Tibial artery (tissue), 4 donors: ENCODE results near the gene TM9SF1.
A peak's percentile ranks its signal among the peaks of the same experiment; 100 is the strongest.

Source experiments
- DNase-seq, 2 donors: peaks; one replicate each; pipeline ENCODE4 v3.0.0-alpha.2; 2019
- H3K27ac ChIP-seq, 2 donors: fragments of 200-600 bp; sonication (generic) in 1 of 2; 1 replicate in 1 of 2; 2 replicates in 1 of 2; pipeline ENCODE4 v1.5.1; 2018 to 2019; ENCODE audit warnings: mild to moderate bottlenecking in 1 of 2
- H3K27me3 ChIP-seq, 2 donors: fragments of 200-600 bp; sonication (generic) in 1 of 2; one replicate each; pipeline versions ENCODE4 v1.5.1 to v1.6.0; 2016 to 2019
- H3K36me3 ChIP-seq, 3 donors: fragments of 200-600 bp; sonication (generic) in 2 of 3; one replicate each; pipeline ENCODE4 v1.5.1; 2016 to 2019; ENCODE audit warnings: mild to moderate bottlenecking in 2 of 3
- H3K4me1 ChIP-seq, 4 donors: fragments of 200-600 bp; sonication (generic) in 2 of 4; 1 replicate in 3 of 4; 2 replicates in 1 of 4; pipeline ENCODE4 v1.5.1; 2016 to 2019
- H3K4me3 ChIP-seq, 2 donors: fragments of 200-600 bp; sonication (generic) in 1 of 2; 1 replicate in 1 of 2; 2 replicates in 1 of 2; pipeline ENCODE4 v1.5.1; 2018 to 2019; ENCODE audit warnings: mild to moderate bottlenecking in 2 of 2
- H3K9me3 ChIP-seq, 3 donors: fragments of 200-600 bp; sonication (generic) in 1 of 3; one replicate each; pipeline ENCODE4 v1.5.1; 2016 to 2019
- intact Hi-C: fragments of 100-400 bp; cut with DNase I; formaldehyde crosslinking; loops from one replicate; pipeline ENCODE4 v1.15.0; 2023; ENCODE audit warnings: low total_unique reads
- TF ChIP-seq, protein P1 (sequence below), 2 experiments: fragments of 200-600 bp in 1 of 2; fragments of 450-650 bp in 1 of 2; IDR thresholded peaks; one replicate each; pipeline ENCODE4 v1.5.1; 2017 to 2019; ENCODE audit warnings: antibody characterized with exemption in 2 of 2, mild to moderate bottlenecking in 1 of 2, moderate library complexity in 1 of 2

TM9SF1 gene

DNA sequence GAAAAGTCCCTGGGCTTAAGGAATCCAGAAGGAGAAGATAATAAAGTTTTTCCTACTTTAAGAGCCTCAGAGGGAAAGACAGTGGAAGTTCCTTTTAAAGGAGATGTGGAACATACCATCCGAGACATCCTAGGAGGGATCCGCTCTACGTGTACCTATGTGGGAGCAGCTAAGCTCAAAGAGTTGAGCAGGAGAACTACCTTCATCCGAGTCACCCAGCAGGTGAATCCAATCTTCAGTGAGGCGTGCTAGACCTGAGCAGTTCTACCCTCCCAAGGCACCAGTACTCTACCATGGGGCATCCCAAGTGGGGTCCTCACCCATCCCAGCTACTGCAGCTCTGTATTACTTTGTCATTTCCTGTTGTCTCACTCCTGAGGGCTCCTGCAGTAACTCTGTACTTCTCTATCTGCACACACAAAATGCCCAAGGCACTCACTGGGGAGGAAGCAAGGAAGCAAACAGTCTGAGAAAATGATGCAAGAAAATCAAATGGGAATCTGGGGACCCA, 43.3 kb upstream of the TM9SF1 start:
- H3K4me3 ChIP-seq: no peak overlapping the region
- H3K27ac ChIP-seq: no peak overlapping the region
- peak in 1 of 2 donors; percentile 19 for DNase-seq
- H3K4me1 ChIP-seq: peaks cover 0 to 59% (median 41%) of the 10 kb centered on the region in 4 donors
- H3K27me3 ChIP-seq: no peaks in the 10 kb centered on the region
- peaks cover 45 to 61% (median 57%) of the 10 kb centered on the region in 3 donors for H3K36me3 ChIP-seq
- intact Hi-C loops: no loop called here
- TF ChIP-seq, protein P1, sequence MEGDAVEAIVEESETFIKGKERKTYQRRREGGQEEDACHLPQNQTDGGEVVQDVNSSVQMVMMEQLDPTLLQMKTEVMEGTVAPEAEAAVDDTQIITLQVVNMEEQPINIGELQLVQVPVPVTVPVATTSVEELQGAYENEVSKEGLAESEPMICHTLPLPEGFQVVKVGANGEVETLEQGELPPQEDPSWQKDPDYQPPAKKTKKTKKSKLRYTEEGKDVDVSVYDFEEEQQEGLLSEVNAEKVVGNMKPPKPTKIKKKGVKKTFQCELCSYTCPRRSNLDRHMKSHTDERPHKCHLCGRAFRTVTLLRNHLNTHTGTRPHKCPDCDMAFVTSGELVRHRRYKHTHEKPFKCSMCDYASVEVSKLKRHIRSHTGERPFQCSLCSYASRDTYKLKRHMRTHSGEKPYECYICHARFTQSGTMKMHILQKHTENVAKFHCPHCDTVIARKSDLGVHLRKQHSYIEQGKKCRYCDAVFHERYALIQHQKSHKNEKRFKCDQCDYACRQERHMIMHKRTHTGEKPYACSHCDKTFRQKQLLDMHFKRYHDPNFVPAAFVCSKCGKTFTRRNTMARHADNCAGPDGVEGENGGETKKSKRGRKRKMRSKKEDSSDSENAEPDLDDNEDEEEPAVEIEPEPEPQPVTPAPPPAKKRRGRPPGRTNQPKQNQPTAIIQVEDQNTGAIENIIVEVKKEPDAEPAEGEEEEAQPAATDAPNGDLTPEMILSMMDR (IDR thresholded peaks at IDR 0.05): no peak
- H3K9me3 ChIP-seq: no peaks in the 10 kb centered on the region

DNA sequence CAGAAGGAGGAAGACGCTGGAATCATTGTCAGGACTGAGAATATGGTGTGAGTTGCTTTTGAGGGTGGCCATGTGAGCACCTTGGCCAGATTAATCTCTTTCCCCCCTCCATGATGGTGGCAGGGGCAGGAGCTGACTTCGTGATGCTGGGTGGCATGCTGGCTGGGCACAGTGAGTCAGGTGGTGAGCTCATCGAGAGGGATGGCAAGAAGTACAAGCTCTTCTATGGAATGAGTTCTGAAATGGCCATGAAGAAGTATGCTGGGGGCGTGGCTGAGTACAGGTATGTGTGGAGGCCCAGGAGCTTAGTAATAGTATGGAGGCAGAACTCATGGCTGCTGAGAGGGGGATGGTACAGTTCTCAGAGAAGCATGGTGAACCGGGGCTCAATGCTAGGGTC, 42.9 kb upstream of the TM9SF1 start:
- intact Hi-C loops: no loop called here
- no peak overlapping the region for H3K4me3 ChIP-seq
- TF ChIP-seq, protein P1 (IDR thresholded peaks at IDR 0.05): no peak
- H3K4me1 ChIP-seq: peaks cover 0 to 59% (median 42%) of the 10 kb centered on the region in 4 donors
- DNase-seq: peak in 1 of 2 donors; percentile 35
- H3K27me3 ChIP-seq: no peaks in the 10 kb centered on the region
- no peaks in the 10 kb centered on the region for H3K9me3 ChIP-seq
- no peak overlapping the region for H3K27ac ChIP-seq
- H3K36me3 ChIP-seq: peaks cover 45 to 61% (median 57%) of the 10 kb centered on the region in 3 donors

DNA sequence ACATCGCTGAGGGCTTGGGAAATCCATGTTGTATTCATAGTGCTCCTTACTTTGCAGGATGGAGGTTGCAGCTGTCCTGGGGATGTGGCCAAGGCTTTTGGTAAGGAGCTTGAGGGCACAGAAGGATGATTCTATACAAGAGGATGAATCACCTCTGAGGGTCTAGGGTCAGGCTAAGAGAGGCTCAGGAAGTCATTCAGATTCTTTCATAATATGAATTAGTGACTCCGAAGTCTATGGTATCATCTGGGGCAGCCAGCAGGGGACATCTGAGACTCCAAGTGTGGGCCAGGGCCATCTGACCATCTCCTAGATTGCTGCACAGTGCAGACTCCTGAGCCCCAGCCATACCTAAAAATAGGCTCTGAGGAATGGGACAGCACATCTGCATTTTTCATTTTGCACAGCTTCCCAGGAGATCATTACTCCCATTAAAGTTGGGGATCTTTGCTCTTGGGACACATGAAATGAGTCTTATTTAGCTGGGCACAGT, 42.3 kb upstream of the TM9SF1 start:
- H3K4me3 ChIP-seq: no peak overlapping the region
- H3K36me3 ChIP-seq: peaks cover 45 to 61% (median 57%) of the 10 kb centered on the region in 3 donors
- intact Hi-C loops: no loop called here
- no peaks in the 10 kb centered on the region for H3K9me3 ChIP-seq
- TF ChIP-seq, protein P1 (IDR thresholded peaks at IDR 0.05): no peak
- H3K4me1 ChIP-seq: peaks cover 0 to 59% (median 41%) of the 10 kb centered on the region in 4 donors
- no peak overlapping the region for H3K27ac ChIP-seq
- peak in 1 of 2 donors; percentile 20 for DNase-seq
- no peaks in the 10 kb centered on the region for H3K27me3 ChIP-seq

DNA sequence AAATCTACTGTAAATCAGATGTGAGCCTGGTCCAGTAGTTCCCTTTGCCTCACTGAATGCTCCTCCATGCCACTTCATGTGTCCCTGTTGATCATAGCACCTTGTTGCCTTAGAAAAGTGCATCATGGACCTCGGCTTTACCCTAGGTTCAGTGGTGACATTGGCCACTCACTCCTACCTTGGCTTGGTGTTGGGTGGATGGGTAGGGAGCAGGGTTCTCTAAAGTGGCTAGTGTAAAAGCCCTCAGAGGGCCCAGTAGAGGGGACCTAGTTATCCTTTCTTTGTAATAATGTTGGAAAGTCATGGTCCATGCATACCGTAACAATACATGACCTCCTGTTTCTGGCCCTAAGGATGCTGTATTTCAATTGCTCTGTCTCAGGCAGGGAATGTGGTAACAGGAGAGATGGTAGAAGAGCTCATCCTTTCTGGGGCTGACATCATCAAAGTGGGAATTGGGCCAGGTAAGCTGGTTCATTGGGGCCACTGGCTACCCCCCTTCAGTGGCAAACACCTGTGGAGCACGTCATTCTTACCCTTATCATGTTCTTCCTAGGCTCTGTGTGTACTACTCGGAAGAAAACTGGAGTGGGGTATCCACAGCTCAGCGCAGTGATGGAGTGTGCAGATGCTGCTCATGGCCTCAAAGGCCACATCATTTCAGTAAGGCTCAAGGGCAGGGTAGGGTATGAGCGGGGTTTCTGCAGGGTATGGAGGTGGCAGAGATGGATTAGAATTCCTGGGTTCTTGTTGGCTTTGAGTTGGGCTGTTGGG, 41.6 kb upstream of the TM9SF1 start:
- H3K27ac ChIP-seq: no peak overlapping the region
- peaks cover 0 to 59% (median 41%) of the 10 kb centered on the region in 4 donors for H3K4me1 ChIP-seq

DNA sequence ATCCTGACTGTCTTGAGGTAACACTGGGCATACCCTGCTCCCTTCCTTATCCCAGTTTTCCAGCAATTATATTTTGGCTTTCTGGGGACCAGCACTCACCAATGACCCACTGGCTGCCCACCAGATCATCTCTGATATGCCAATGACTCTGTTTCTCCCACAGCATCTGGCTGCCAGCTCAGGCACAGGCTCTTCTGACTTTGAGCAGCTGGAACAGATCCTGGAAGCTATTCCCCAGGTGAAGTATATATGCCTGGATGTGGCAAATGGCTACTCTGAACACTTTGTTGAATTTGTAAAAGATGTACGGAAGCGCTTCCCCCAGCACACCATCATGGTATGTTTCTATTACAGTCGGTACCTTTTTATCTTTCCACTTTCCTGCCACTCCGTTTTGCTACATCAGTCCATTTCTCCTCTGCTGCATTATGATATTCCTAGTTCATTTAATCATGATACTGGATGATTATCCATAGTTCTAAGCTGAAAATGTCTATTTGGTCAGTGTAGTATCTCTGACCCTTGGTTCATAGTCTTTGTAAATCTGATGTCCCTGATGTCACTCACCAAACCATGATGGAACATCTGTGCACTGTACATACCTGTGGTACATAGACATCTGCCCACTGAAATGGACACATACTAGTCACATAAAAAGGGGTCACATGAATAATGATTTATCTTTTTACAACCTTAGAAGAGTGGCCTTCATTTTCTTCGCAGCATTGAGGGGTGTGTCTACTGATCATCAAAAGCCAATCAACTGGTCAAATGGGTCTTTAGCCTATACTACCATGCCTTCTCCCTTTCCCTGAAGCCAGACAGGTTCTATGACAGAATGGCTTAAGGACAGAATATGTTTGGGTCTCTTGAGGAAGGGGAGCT, 40.8 kb upstream of the TM9SF1 start:
- Histone ChIP-seq H3K4me1 (peaks cover 0 to 58% (median 39%) of the 10 kb centered on the region in 4 donors), H3K27me3 (no peaks in the 10 kb centered on the region), H3K27ac (no peak overlapping the region), H3K4me3 (no peak overlapping the region), H3K9me3 (no peaks in the 10 kb centered on the region), H3K36me3 (peaks cover 44 to 59% (median 55%) of the 10 kb centered on the region in 3 donors)
- DNase-seq: peak in 1 of 2 donors; percentile 4
- TF ChIP-seq, protein P1 (IDR thresholded peaks at IDR 0.05): no peak
- intact Hi-C loops: no loop called here

More for the DNA sequence above, 41.6 kb upstream of the TM9SF1 start:
- Histone ChIP-seq H3K36me3 (peaks cover 45 to 61% (median 57%) of the 10 kb centered on the region in 3 donors), H3K27me3 (no peaks in the 10 kb centered on the region), H3K9me3 (no peaks in the 10 kb centered on the region), H3K4me3 (no peak overlapping the region)
- peak in 1 of 2 donors; percentile 32 for DNase-seq
- TF ChIP-seq, protein P1 (IDR thresholded peaks at IDR 0.05): no peak
- intact Hi-C loops: no loop called here
